HG03196 (cell line): ENCODE data around the gene ZNF148.

Experiments used
- ATAC-seq: cut with Tn5 transposase; IDR thresholded peaks from one replicate; pipeline ENCODE4 v1.9.1; 2021; ENCODE audit not compliant: unreplicated experiment

Gene ZNF148

GRCh38 chr3:125194061-125194848 lies 180.9 kb downstream of the ZNF148 start:
- ATAC-seq: no peak

GRCh38 chr3:125192190-125193035 lies 182.7 kb downstream of the ZNF148 start:
- peak; percentile 47 for ATAC-seq

DNA sequence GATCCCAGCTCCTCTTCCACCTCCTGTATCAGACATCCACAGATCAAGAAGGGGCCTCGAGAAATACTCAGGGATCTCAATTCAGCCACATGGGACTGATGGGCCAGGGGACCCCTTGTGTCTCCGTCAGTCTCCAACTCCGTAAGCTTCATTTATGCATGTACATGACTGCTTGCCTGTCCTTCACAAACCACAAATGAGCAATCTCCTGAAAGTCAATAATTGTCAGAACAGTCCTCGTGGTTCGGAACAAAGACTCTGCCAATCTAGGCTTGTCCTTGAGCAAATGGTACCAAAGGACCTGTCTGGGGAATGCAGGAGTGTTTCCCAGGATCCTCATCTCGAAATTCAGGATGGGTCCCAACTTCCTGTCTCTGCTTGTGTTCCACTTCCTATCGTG lies 183.4 kb downstream of the ZNF148 start:
- no peak for ATAC-seq

- no peak for ATAC-seq
Measured at GRCh38 chr3:125191256-125191655, 183.9 kb downstream of the ZNF148 start.

GRCh38 chr3:125190786-125191185 lies 184.3 kb downstream of the ZNF148 start:
- ATAC-seq: no peak

- ATAC-seq: no peak
Measured at GRCh38 chr3:125189378-125190165, 185.6 kb downstream of the ZNF148 start.

DNA sequence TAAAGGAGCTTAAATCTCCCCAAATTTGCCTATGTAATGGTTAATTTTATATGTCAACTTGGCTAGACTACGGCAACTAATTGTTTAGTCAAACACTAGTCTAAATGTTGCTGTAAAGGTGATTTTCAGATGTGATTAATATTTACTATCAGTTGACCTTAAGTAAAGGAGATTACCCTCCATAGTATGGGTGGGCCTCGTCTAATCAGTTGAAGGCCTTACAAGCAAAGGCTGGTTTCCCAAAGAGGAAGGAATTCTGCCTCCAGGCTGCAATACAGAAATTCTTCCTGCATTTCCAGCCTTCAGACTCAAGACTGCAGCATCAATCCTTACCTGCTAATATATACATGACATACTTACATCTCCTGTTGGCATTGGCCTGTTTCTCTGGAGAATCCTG lies 186.2 kb downstream of the ZNF148 start:
- no peak for ATAC-seq

DNA sequence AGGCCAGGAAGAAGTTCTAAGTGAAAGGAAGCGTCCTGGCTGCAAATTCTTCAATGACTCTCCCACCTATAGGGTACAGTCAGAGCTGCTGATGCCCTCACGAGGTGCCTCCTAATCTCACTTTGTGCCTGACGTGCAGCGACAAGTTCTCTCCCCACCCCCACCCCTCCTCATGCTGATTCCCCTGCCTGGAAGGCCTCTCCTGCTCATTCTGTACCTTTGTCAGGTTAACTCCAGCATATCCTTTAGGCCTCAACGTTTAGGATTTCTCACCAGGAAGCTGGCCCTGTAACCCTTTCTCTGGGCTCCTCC lies 187.6 kb downstream of the ZNF148 start:
- ATAC-seq: no peak

GRCh38 chr3:125186800-125187598 lies 188.1 kb downstream of the ZNF148 start:
- no peak for ATAC-seq

DNA sequence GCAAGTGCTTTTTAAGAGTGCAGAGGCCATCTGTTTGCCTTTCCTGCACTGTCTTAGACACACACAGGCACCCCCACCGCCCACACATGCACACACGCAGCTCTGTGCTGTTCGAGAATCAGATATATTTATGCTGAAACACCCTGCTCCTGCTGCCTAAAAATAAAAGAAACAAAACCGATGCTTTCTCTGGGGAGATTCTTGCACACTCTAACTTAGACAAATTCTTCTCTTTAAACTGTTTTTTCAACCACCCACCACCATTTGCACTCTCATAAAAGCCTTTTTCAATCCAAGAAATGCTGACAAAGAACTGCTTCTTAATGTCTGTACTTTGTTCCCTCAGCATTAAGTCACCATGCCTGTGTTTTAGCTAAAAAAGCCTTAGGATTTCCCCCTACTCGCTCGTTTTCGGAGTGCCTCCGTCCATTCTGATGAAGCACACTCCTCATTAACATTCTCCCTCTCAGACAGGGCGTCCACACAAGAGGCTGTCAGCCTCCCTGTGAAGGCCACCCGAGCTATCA lies 188.8 kb downstream of the ZNF148 start:
- ATAC-seq: no peak

- no peak for ATAC-seq
Measured at GRCh38 chr3:125185805-125186204, 189.3 kb downstream of the ZNF148 start.

DNA sequence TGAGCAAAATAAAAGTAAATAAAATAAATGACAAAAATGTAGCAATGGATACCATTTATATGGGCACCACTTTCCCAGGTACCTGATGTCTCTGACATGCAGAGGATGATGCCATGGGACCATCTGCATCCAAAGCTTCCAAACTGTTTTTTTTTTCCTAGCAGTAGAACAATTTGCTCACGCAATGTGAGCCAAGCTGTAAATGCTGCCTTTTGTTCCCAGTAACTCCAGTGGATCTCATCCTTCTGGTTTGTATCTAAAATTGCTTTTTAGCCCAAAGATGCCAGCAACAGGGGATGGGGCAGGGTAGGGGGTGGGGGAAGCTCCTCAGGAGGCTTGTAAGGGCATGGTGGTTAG lies 195.3 kb downstream of the ZNF148 start:
- no peak for ATAC-seq

GRCh38 chr3:125179143-125179883 lies 195.8 kb downstream of the ZNF148 start:
- ATAC-seq: no peak

DNA sequence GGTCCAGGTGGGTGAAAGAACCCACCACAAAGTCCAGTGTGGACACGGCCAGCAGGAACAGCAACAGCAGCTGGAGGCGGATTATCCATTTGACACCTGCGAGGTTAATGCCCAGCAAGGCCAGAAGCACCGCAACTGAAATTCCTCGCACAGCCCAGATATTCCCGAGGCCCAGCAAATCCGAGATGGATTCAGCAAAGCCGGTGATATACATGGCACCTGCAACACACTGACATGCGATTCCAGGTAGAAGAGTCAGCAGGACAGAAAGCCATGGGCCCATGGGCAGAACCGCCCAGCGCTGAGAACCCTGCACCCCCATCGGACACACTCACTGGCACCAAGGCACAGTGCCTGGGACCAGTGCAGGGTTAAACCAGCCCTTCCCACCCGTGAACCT lies 197.4 kb downstream of the ZNF148 start:
- ATAC-seq: no peak
